ENCODE results near the gene DYNC2I2. TPM values are rescaled to one million over a fixed set of nuclear protein-coding genes. Genes with fewer than 3 reads are reported as not detected.

DYNC2I2 gene
- total and polyA plus RNA-seq, 10 of the 15 experiments (the other 5 are each of a cell fraction or from before 2014, with no cell fraction given), result 0.89 to 118 (median 47.9) TPM

- H3K9ac ChIP-seq (ENCODE audit: control insufficient read depth, insufficient read depth, low read length), result no peak overlapping the region
- 92% methylated on average over 8 of the region's 8 CpGs for WGBS (ENCODE audit: insufficient coverage, insufficient replicate concordance, low lambda C conversion rate, missing lambda C conversion rate)
- no peaks in the 10 kb centered on the region for H3K79me2 ChIP-seq (ENCODE audit: control insufficient read depth, insufficient read depth, low read length)
- no peak overlapping the region for H3K4me3 ChIP-seq
- FAIRE-seq, result no peak
- intact Hi-C loops (cut with micrococcal nuclease; ENCODE audit: unreplicated experiment), result no loop called here
- no peak overlapping the region for H3K27ac ChIP-seq (ENCODE audit: control insufficient read depth, insufficient read depth)
- ChIA-PET RAD21 (ENCODE audit: unreplicated experiment) (interaction anchor here (0.6 kb wide), 2 partner anchors 127 to 872 kb away, joined by 3 read pairs; no protein-coding TSS in a partner anchor), POLR2A (interaction anchor here (1.0 kb wide), 1 partner anchor 49 kb away, joined by 4 read pairs; no protein-coding TSS in a partner anchor), SMC1A (ENCODE audit: uncharacterized antibody, unreplicated experiment) (no interaction called here), CTCF (no interaction called here)
- no peak overlapping the region for H3K4me2 ChIP-seq (ENCODE audit: control insufficient read depth, insufficient read depth)
- ATAC-seq, result no peak
- no peaks in the 10 kb centered on the region for H3K9me3 ChIP-seq (replicated peaks; ENCODE audit: control insufficient read depth, insufficient read depth, low read length)
- in situ Hi-C loops (cut with MboI), result no loop called here
- no peak for TF ChIP-seq ATF2 (IDR thresholded peaks at IDR 0.05; ENCODE audit: low read length)
- TF ChIP-seq HDAC6 (IDR thresholded peaks at IDR 0.05; ENCODE audit: unreplicated experiment), result no peak
- H3K27me3 ChIP-seq (replicated peaks in 1 of 2; ENCODE audit: control insufficient read depth in 2 of 2, insufficient read depth in 2 of 2, low read length in 1 of 2), result no peaks in the 10 kb centered on the region
- H2AFZ ChIP-seq (ENCODE audit: control insufficient read depth, low read depth, low read length), result no peak overlapping the region
- H3K36me3 ChIP-seq (ENCODE audit: control insufficient read depth in 2 of 2, insufficient read depth in 2 of 2, low read length in 1 of 2), result peaks cover 13 to 29% of the 10 kb centered on the region in 2 experiments
- no peaks in the 10 kb centered on the region for H4K20me1 ChIP-seq (ENCODE audit: control insufficient read depth, insufficient read depth)
- DNase-seq (ENCODE audit: low read depth, low spot score), result no peak
- no peaks in the 10 kb centered on the region for H3K4me1 ChIP-seq (ENCODE audit: control insufficient read depth, insufficient read depth, low read length)
- no TSS peak for BruUV-seq (replicated peaks)
These were observed 38.7 kb downstream of the DYNC2I2 start for GRCh38 chr9:128617943-128618342.

- SMC1A ChIA-PET (ENCODE audit: uncharacterized antibody, unreplicated experiment), result interaction anchor here (1.2 to 1.5 kb wide), 2 partner anchors 8 to 94 kb away, joined by 3 read pairs; no protein-coding TSS in a partner anchor
- 96% methylated on average over 12 of the region's 12 CpGs for WGBS (ENCODE audit: insufficient coverage, insufficient replicate concordance, low lambda C conversion rate, missing lambda C conversion rate)
- CTCF ChIA-PET, result interaction anchor here (1.2 kb wide), 1 partner anchor 177 kb away, joined by 3 read pairs; no protein-coding TSS in a partner anchor
- no peak for TF ChIP-seq ZNF274 (IDR thresholded peaks at IDR 0.05; ENCODE audit: insufficient read depth, insufficient read length)
- TF ChIP-seq HSF1 (IDR thresholded peaks at IDR 0.05; ENCODE audit: low read depth, low read length), result no peak
- TF ChIP-seq TCF3 (IDR thresholded peaks at IDR 0.05; ENCODE audit: borderline replicate concordance, insufficient read depth, low read depth, low read length), result no peak
- TF ChIP-seq IKZF2 (IDR thresholded peaks at IDR 0.05), result no peak
- TF ChIP-seq ATF3 (IDR thresholded peaks at IDR 0.05; ENCODE audit: borderline replicate concordance, extremely low read depth, low read depth, low read length), result no peak
- TF ChIP-seq ZNF622 (IDR thresholded peaks at IDR 0.05), result no peak
- TF ChIP-seq POU2F2 (IDR thresholded peaks at IDR 0.05; ENCODE audit: borderline replicate concordance, low read depth, low read length), result no peak
- TF ChIP-seq GATAD2B (conservative IDR thresholded peaks at IDR 0.05; ENCODE audit: low read depth), result no peak
- no peak for TF ChIP-seq USF1 (IDR thresholded peaks at IDR 0.05; ENCODE audit: borderline replicate concordance, extremely low read length, insufficient read depth, low read depth, low read length)
- TF ChIP-seq RBBP5 (conservative IDR thresholded peaks at IDR 0.05), result no peak
- TF ChIP-seq BRCA1 (IDR thresholded peaks at IDR 0.05; ENCODE audit: low read depth, low read length), result no peak
- TF ChIP-seq HCFC1 (IDR thresholded peaks at IDR 0.05; ENCODE audit: low read length), result no peak
- no peak for TF ChIP-seq POLR2A (IDR thresholded peaks at IDR 0.05; ENCODE audit: low read depth, low read length)
These were observed 41.1 kb downstream of the DYNC2I2 start for GRCh38 chr9:128615571-128615970.

More at GRCh38 chr9:128615571-128615970, 41.1 kb downstream of the DYNC2I2 start:
- peaks cover 15 to 34% of the 10 kb centered on the region in 2 experiments for H3K36me3 ChIP-seq (ENCODE audit: control insufficient read depth in 2 of 2, insufficient read depth in 2 of 2, low read length in 1 of 2)
- DNase-seq (ENCODE audit: low read depth, low spot score) (no peak), FAIRE-seq (no peak), ATAC-seq (no peak)
- H4K20me1 ChIP-seq (ENCODE audit: control insufficient read depth, insufficient read depth), result no peaks in the 10 kb centered on the region
- H3K4me2 ChIP-seq (ENCODE audit: control insufficient read depth, insufficient read depth), result no peak overlapping the region
- in situ Hi-C loops (cut with MboI), result no loop called here
- no TSS peak for BruUV-seq (replicated peaks)
- H3K79me2 ChIP-seq (ENCODE audit: control insufficient read depth, insufficient read depth, low read length), result no peaks in the 10 kb centered on the region
- no peaks in the 10 kb centered on the region for H3K27me3 ChIP-seq (replicated peaks in 1 of 2; ENCODE audit: control insufficient read depth in 2 of 2, insufficient read depth in 2 of 2, low read length in 1 of 2)
- ChIA-PET POLR2A (no interaction called here), RAD21 (ENCODE audit: unreplicated experiment) (no interaction called here)
- H3K4me3 ChIP-seq, result no peak overlapping the region
- H2AFZ ChIP-seq (ENCODE audit: control insufficient read depth, low read depth, low read length), result no peak overlapping the region
- no peaks in the 10 kb centered on the region for H3K9me3 ChIP-seq (replicated peaks; ENCODE audit: control insufficient read depth, insufficient read depth, low read length)
- H3K27ac ChIP-seq (ENCODE audit: control insufficient read depth, insufficient read depth), result no peak overlapping the region
- H3K9ac ChIP-seq (ENCODE audit: control insufficient read depth, insufficient read depth, low read length), result no peak overlapping the region
- intact Hi-C loops (cut with micrococcal nuclease; ENCODE audit: unreplicated experiment), result no loop called here
- H3K4me1 ChIP-seq (ENCODE audit: control insufficient read depth, insufficient read depth, low read length), result no peaks in the 10 kb centered on the region

All from GM12878 (cell line).